GM23338 (cell line): ENCODE data around the gene PHYKPL. TPM values are rescaled to one million over a fixed set of nuclear protein-coding genes. Genes with fewer than 3 reads are reported as not detected.
A peak's percentile ranks its signal among the peaks of the same experiment; 100 is the strongest.

Source experiments
- ATAC-seq: fragments of 200-7000 bp; cut with Tn5 transposase; 3 replicates; pipeline ENCODE4 v1.9.1; 2020
- DNase-seq: peaks from one replicate; pipeline ENCODE4 v3.0.0-alpha.2; 2015; ENCODE audit warnings: low spot score
- H2AFZ ChIP-seq: fragments of 200-600 bp; sonication (generic); 2 replicates; pipeline ENCODE4 v1.8.0; 2016; ENCODE audit warnings: antibody characterized with exemption, mild to moderate bottlenecking, moderate library complexity
- H3F3A ChIP-seq: fragments of 200-600 bp; sonication (generic); replicated peaks from 2 replicates; pipeline ENCODE4 v1.8.0; 2017; ENCODE audit warnings: antibody characterized with exemption, mixed run types, low read depth
- H3K27ac ChIP-seq: fragments of 200-600 bp; sonication (generic); 2 replicates; pipeline ENCODE4 v1.6.1; 2016; ENCODE audit warnings: low read depth
- H3K27me3 ChIP-seq: fragments of 200-600 bp; sonication (generic); 2 replicates; pipeline ENCODE4 v1.8.0; 2016; ENCODE audit warnings: mild to moderate bottlenecking, mixed run types, moderate library complexity; ENCODE audit not compliant: insufficient read depth
- H3K36me3 ChIP-seq: fragments of 200-600 bp; sonication (generic); 2 replicates; pipeline ENCODE4 v1.8.0; 2016; ENCODE audit warnings: mild to moderate bottlenecking; ENCODE audit not compliant: insufficient read depth
- H3K4me1 ChIP-seq: fragments of 200-600 bp; sonication (generic); 2 replicates; pipeline ENCODE4 v1.8.0; 2016; ENCODE audit warnings: mild to moderate bottlenecking, moderate library complexity; ENCODE audit not compliant: insufficient read depth
- H3K4me2 ChIP-seq: fragments of 200-600 bp; sonication (generic); 2 replicates; pipeline ENCODE4 v1.7.1; 2017; ENCODE audit warnings: mixed run types
- H3K4me3 ChIP-seq: fragments of 200-600 bp; sonication (generic); 2 replicates; pipeline ENCODE4 v1.6.1; 2016; ENCODE audit warnings: mixed run types
- H3K79me2 ChIP-seq: fragments of 200-600 bp; sonication (generic); replicated peaks from 2 replicates; pipeline ENCODE4 v1.8.0; 2017; ENCODE audit warnings: mild to moderate bottlenecking; ENCODE audit not compliant: insufficient read depth
- H3K9me2 ChIP-seq: fragments of 200-600 bp; sonication (generic); 2 replicates; pipeline ENCODE4 v1.8.0; 2017; ENCODE audit not compliant: insufficient read depth
- H4K20me1 ChIP-seq: fragments of 200-600 bp; sonication (generic); replicated peaks from 2 replicates; pipeline ENCODE4 v1.8.0; 2017; ENCODE audit warnings: mild to moderate bottlenecking; ENCODE audit not compliant: insufficient read depth
- H3K27ac Mint-ChIP-seq: 2 replicates; pipeline ENCODE4 v1.8.0; 2020; ENCODE audit warnings: inconsistent platforms, mild to moderate bottlenecking, moderate library complexity, mixed read lengths
- H3K27me3 Mint-ChIP-seq: 3 replicates; pipeline ENCODE4 v1.8.0; 2022; ENCODE audit warnings: low read depth, mild to moderate bottlenecking, moderate library complexity, mixed read lengths, inconsistent platforms; ENCODE audit not compliant: insufficient read depth, poor library complexity
- H3K36me3 Mint-ChIP-seq: 3 replicates; pipeline ENCODE4 v1.8.0; 2021; ENCODE audit warnings: low read depth, mild to moderate bottlenecking, inconsistent platforms, moderate library complexity, mixed read lengths
- H3K4me1 Mint-ChIP-seq: 3 replicates; pipeline ENCODE4 v1.8.0; 2020; ENCODE audit warnings: mild to moderate bottlenecking, inconsistent platforms, mixed read lengths
- H3K4me3 Mint-ChIP-seq: 3 replicates; pipeline ENCODE4 v1.8.0; 2021; ENCODE audit warnings: moderate library complexity, mild to moderate bottlenecking, inconsistent platforms, mixed read lengths
- H3K9me3 Mint-ChIP-seq: 3 replicates; pipeline ENCODE4 v1.8.0; 2020; ENCODE audit warnings: moderate library complexity, mild to moderate bottlenecking, inconsistent platforms, mixed read lengths
- EZH2 ChIP-seq: fragments of 200-600 bp; sonication (generic); IDR thresholded peaks from one replicate; pipeline ENCODE4 v1.8.0; 2017; ENCODE audit warnings: antibody characterized with exemption, mild to moderate bottlenecking, low read depth; ENCODE audit not compliant: unreplicated experiment
- JUNB ChIP-seq: IDR thresholded peaks from one replicate; pipeline ENCODE4 v1.6.1; 2016; ENCODE audit warnings: antibody characterized with exemption; ENCODE audit not compliant: unreplicated experiment
- POLR2AphosphoS5 ChIP-seq: IDR thresholded peaks from 2 replicates; pipeline ENCODE4 v1.6.1; 2016; ENCODE audit warnings: antibody characterized with exemption, low read depth
- REST ChIP-seq: IDR thresholded peaks from one replicate; pipeline ENCODE4 v1.6.1; 2018; ENCODE audit warnings: antibody characterized with exemption; ENCODE audit not compliant: unreplicated experiment
- STAT1 ChIP-seq: IDR thresholded peaks from one replicate; pipeline ENCODE4 v1.6.1; 2016; ENCODE audit warnings: antibody characterized with exemption; ENCODE audit not compliant: unreplicated experiment
- ZNF331 ChIP-seq: fragments of 250-450 bp; sonication (Bioruptor Pico); IDR thresholded peaks from 2 replicates; pipeline ENCODE4 v1.5.0; 2020; ENCODE audit warnings: low read depth, mild to moderate bottlenecking, moderate library complexity
- ZNF462 ChIP-seq: fragments of 250-450 bp; sonication (Bioruptor Pico); IDR thresholded peaks from 2 replicates; pipeline ENCODE4 v1.5.0; 2020; ENCODE audit warnings: mild to moderate bottlenecking, moderate library complexity
- polyA plus RNA-seq: library from polyadenylated mRNA; unstranded; fragments of >200 nt; fragmentation: Nextera tagmentation; extraction: Ambion mirVana; gene quantifications from 2 replicates; pipeline ENCODE4 v1.2.1, GENCODE V29; 2016
- total RNA-seq: library from RNA; depleted of rRNA; stranded (reverse); fragments of >200 nt; shearing (Covaris generic); gene quantifications from 2 replicates; pipeline ENCODE4 v1.2.3, GENCODE V29; 2014

PHYKPL gene
- total and polyA plus RNA-seq, 2 experiments from 2014 or later = 15.9 to 20.8 TPM

GRCh38 chr5:178225174-178225573 is 7.4 kb downstream of the PHYKPL start (continued):
- TF ChIP-seq ZNF462 (CRISPR knock-in tag) (no peak), ZNF331 (no peak), STAT1 (no peak), POLR2AphosphoS5 (no peak), JUNB (no peak)

- Mint-ChIP-seq H3K4me3 (no peak overlapping the region), H3K9me3 (no peaks in the 10 kb centered on the region; the same call in 2 of the 3 replicates), H3K4me1 (peaks cover 18% of the 10 kb centered on the region), H3K27ac (no peak overlapping the region), H3K27me3 (peaks cover 4% of the 10 kb centered on the region), H3K36me3 (peaks cover 57% of the 10 kb centered on the region)
- no peak overlapping the region for H3K4me3 ChIP-seq
- H3K4me2 ChIP-seq = peak overlapping the region; percentile 26; the same call in 1 of the 2 replicates
- no peaks in the 10 kb centered on the region for H3K9me2 ChIP-seq
- DNase-seq (no peak), ATAC-seq (no peak)
- H3K4me1 ChIP-seq = peaks cover 15% of the 10 kb centered on the region; the same call in 1 of the 2 replicates
- H3F3A ChIP-seq = no peaks in the 10 kb centered on the region
- H3K27me3 ChIP-seq = no peaks in the 10 kb centered on the region
- H4K20me1 ChIP-seq = peaks cover 12% of the 10 kb centered on the region; the same call in 1 of the 2 replicates
- H3K79me2 ChIP-seq = no peaks in the 10 kb centered on the region
- H3K27ac ChIP-seq = no peak overlapping the region
- no peak overlapping the region for H2AFZ ChIP-seq
- H3K36me3 ChIP-seq = peaks cover 12% of the 10 kb centered on the region
- TF ChIP-seq REST (no peak), EZH2 (no peak)
Measured at GRCh38 chr5:178224403-178224802, 8.2 kb downstream of the PHYKPL start.
